ENCODE results near the gene ADGRG3.

The ADGRG3 gene

GRCh38 chr16:57722651-57723050, 54.5 kb downstream of the ADGRG3 start:
- H3K4me2 ChIP-seq (ENCODE audit: low read depth, low read length, poor library complexity, severe bottlenecking): no peak overlapping the region
- no peak overlapping the region for H2AFZ ChIP-seq (ENCODE audit: low read depth, low read length, severe bottlenecking)
- no peaks in the 10 kb centered on the region for H4K20me1 ChIP-seq (ENCODE audit: low read depth, low read length)
- H3K36me3 ChIP-seq (ENCODE audit: low read length): no peaks in the 10 kb centered on the region
- no peaks in the 10 kb centered on the region for H3K9me2 ChIP-seq (replicated peaks; ENCODE audit: insufficient read depth, low read length)
- H3F3A ChIP-seq (ENCODE audit: insufficient read depth): no peaks in the 10 kb centered on the region
- no peak overlapping the region for H3K9ac ChIP-seq (ENCODE audit: low read length)
- H3K27me3 ChIP-seq (ENCODE audit: low read length): no peaks in the 10 kb centered on the region
- no peaks in the 10 kb centered on the region for H3K9me3 ChIP-seq (ENCODE audit: insufficient read depth, low read length)
- H3K27ac ChIP-seq (ENCODE audit: low read depth, low read length): no peak overlapping the region
- no peak for TF ChIP-seq CTCF (IDR thresholded peaks at IDR 0.05; ENCODE audit: insufficient read depth, low read length, poor library complexity, severe bottlenecking)
- no peak for TF ChIP-seq EZH2phosphoT487 (conservative IDR thresholded peaks at IDR 0.05; ENCODE audit: low read length)
- no peaks in the 10 kb centered on the region for H3K79me2 ChIP-seq (ENCODE audit: insufficient read depth, low read length)
- no peak overlapping the region for H3K4me3 ChIP-seq (ENCODE audit: insufficient read depth, low read length, poor library complexity, severe bottlenecking)

- Histone ChIP-seq H3K4me2 (ENCODE audit: low read depth, low read length, poor library complexity, severe bottlenecking) (no peak overlapping the region), H3K27me3 (ENCODE audit: low read length) (no peaks in the 10 kb centered on the region), H3K36me3 (ENCODE audit: low read length) (no peaks in the 10 kb centered on the region), H3K27ac (ENCODE audit: low read depth, low read length) (no peak overlapping the region), H3K79me2 (ENCODE audit: insufficient read depth, low read length) (no peaks in the 10 kb centered on the region), H2AFZ (ENCODE audit: low read depth, low read length, severe bottlenecking) (no peak overlapping the region), H3K9me2 (replicated peaks; ENCODE audit: insufficient read depth, low read length) (no peaks in the 10 kb centered on the region), H3K9ac (ENCODE audit: low read length) (no peak overlapping the region), H3F3A (ENCODE audit: insufficient read depth) (no peaks in the 10 kb centered on the region), H3K9me3 (ENCODE audit: insufficient read depth, low read length) (no peaks in the 10 kb centered on the region), H3K4me3 (ENCODE audit: insufficient read depth, low read length, poor library complexity, severe bottlenecking) (no peak overlapping the region), H4K20me1 (ENCODE audit: low read depth, low read length) (no peaks in the 10 kb centered on the region)
- TF ChIP-seq CTCF (IDR thresholded peaks at IDR 0.05; ENCODE audit: insufficient read depth, low read length, poor library complexity, severe bottlenecking) (no peak), EZH2phosphoT487 (conservative IDR thresholded peaks at IDR 0.05; ENCODE audit: low read length) (no peak)
Observed at GRCh38 chr16:57723170-57723569, 55.1 kb downstream of the ADGRG3 start.

GRCh38 chr16:57724531-57724930, 56.4 kb downstream of the ADGRG3 start:
- Histone ChIP-seq H3K9me3 (ENCODE audit: insufficient read depth, low read length) (no peaks in the 10 kb centered on the region), H3K27ac (ENCODE audit: low read depth, low read length) (no peak overlapping the region), H3F3A (ENCODE audit: insufficient read depth) (no peaks in the 10 kb centered on the region), H4K20me1 (ENCODE audit: low read depth, low read length) (no peaks in the 10 kb centered on the region), H2AFZ (ENCODE audit: low read depth, low read length, severe bottlenecking) (no peak overlapping the region), H3K27me3 (ENCODE audit: low read length) (no peaks in the 10 kb centered on the region), H3K9ac (ENCODE audit: low read length) (no peak overlapping the region), H3K36me3 (ENCODE audit: low read length) (no peaks in the 10 kb centered on the region), H3K4me2 (ENCODE audit: low read depth, low read length, poor library complexity, severe bottlenecking) (no peak overlapping the region), H3K79me2 (ENCODE audit: insufficient read depth, low read length) (no peaks in the 10 kb centered on the region), H3K4me3 (ENCODE audit: insufficient read depth, low read length, poor library complexity, severe bottlenecking) (no peak overlapping the region), H3K9me2 (replicated peaks; ENCODE audit: insufficient read depth, low read length) (no peaks in the 10 kb centered on the region)
- TF ChIP-seq CTCF (IDR thresholded peaks at IDR 0.05; ENCODE audit: insufficient read depth, low read length, poor library complexity, severe bottlenecking): no peak
- TF ChIP-seq EZH2phosphoT487 (conservative IDR thresholded peaks at IDR 0.05; ENCODE audit: low read length): no peak

All from SU-DHL-6 (cell line).